Vagina (tissue), 2 donors: Measurements from ENCODE around the gene GPATCH4. TPM values are rescaled to one million over a fixed set of nuclear protein-coding genes. Genes with fewer than 3 reads are reported as not detected.

Experiments
- DNase-seq, 2 donors: peaks; one replicate each; pipeline ENCODE4 v3.0.0-alpha.2; 2017; ENCODE audit errors: extremely low spot score in 2 of 2
- H3K27ac ChIP-seq: fragments of 200-600 bp; sonication (generic); one replicate; pipeline ENCODE4 v1.5.1; 2019
- H3K27me3 ChIP-seq: fragments of 200-600 bp; sonication (generic); one replicate; pipeline ENCODE4 v1.5.1; 2019
- H3K36me3 ChIP-seq, 2 donors: fragments of 200-600 bp; sonication (generic); one replicate each; pipeline ENCODE4 v1.5.1; 2017 to 2019
- H3K4me1 ChIP-seq: fragments of 200-600 bp; sonication (generic); one replicate; pipeline ENCODE4 v1.5.1; 2019
- H3K4me3 ChIP-seq, 2 donors: fragments of 200-600 bp; sonication (generic); 1 replicate in 1 of 2; 2 replicates in 1 of 2; pipeline ENCODE4 v1.5.1; 2016 to 2019
- H3K9me3 ChIP-seq: fragments of 200-600 bp; sonication (generic); one replicate; pipeline ENCODE4 v1.5.1; 2019
- CTCF ChIP-seq, 3 experiments: fragments of 450-650 bp in 2 of 3; fragments of 200-600 bp in 1 of 3; sonication (generic) in 1 of 3; IDR thresholded peaks; one replicate each; pipeline ENCODE4 v1.5.1; 2017 to 2019; ENCODE audit warnings: antibody characterized with exemption in 3 of 3, mild to moderate bottlenecking in 2 of 3, moderate library complexity in 2 of 3
- POLR2A ChIP-seq, 2 donors: fragments of 450-650 bp; IDR thresholded peaks; one replicate each; pipeline ENCODE4 v1.6.1; 2017; ENCODE audit warnings: antibody characterized with exemption in 2 of 2, mild to moderate bottlenecking in 2 of 2, moderate library complexity in 2 of 2
- POLR2AphosphoS5 ChIP-seq, 2 donors: sonication (generic); formaldehyde crosslinking; IDR thresholded peaks; one replicate each; pipeline ENCODE4 v1.9.0; 2017; ENCODE audit warnings: antibody characterized with exemption in 2 of 2, mild to moderate bottlenecking in 2 of 2, low read depth in 1 of 2; ENCODE audit not compliant: insufficient read depth in 1 of 2
- intact Hi-C: fragments of 100-400 bp; cut with DNase I; formaldehyde crosslinking; loops from one replicate; pipeline ENCODE4 v1.15.1; 2023
- total RNA-seq: library from RNA; depleted of rRNA; stranded (reverse); fragments of >200 nt; gene quantifications from one replicate; pipeline ENCODE4 v1.2.3, GENCODE V29; 2016

GPATCH4 gene
- total RNA-seq, 1 donor from 2014 or later = 25.8 TPM

- no peaks in the 10 kb centered on the region for H3K9me3 ChIP-seq
- intact Hi-C loops = loop anchor here (5.0 kb wide), 1 partner anchor 50 kb away; the partner anchor contains the start of gene NES
- peaks cover 19% of the 10 kb centered on the region for H3K4me1 ChIP-seq
- H3K27me3 ChIP-seq = peaks cover 17% of the 10 kb centered on the region
- H3K36me3 ChIP-seq = no peaks in the 10 kb centered on the region
- H3K4me3 ChIP-seq = no peak overlapping the region
- TF ChIP-seq CTCF (IDR thresholded peaks at IDR 0.05) (peak; percentile 32 to 42 (median 38)), POLR2A (IDR thresholded peaks at IDR 0.05) (no peak)
- no peak for DNase-seq
- no peak overlapping the region for H3K27ac ChIP-seq
These were observed 26.1 kb upstream of the GPATCH4 start for GRCh38 chr1:156627313-156627880.

GRCh38 chr1:156626079-156626438 is 24.8 kb upstream of the GPATCH4 start:
- no peak overlapping the region for H3K27ac ChIP-seq
- peaks cover 17% of the 10 kb centered on the region for H3K27me3 ChIP-seq
- no peak overlapping the region for H3K4me3 ChIP-seq
- H3K4me1 ChIP-seq = peaks cover 19% of the 10 kb centered on the region
- TF ChIP-seq POLR2A (IDR thresholded peaks at IDR 0.05) (no peak), POLR2AphosphoS5 (IDR thresholded peaks at IDR 0.05; ENCODE audit: insufficient read depth in 1 of 2, low read depth in 1 of 2) (no peak)
- no peaks in the 10 kb centered on the region for H3K9me3 ChIP-seq
- H3K36me3 ChIP-seq = no peaks in the 10 kb centered on the region
- DNase-seq = no peak
- intact Hi-C loops = loop anchor here (5.0 kb wide), 1 partner anchor 51 kb away; the partner anchor contains the start of gene NES

GRCh38 chr1:156625436-156626078 is 24.3 kb upstream of the GPATCH4 start:
- H3K27ac ChIP-seq = peak overlapping the region; percentile 53

GRCh38 chr1:156624814-156625435 is 23.6 kb upstream of the GPATCH4 start:
- intact Hi-C loops = loop anchor here (5.0 kb wide), 2 partner anchors 42 to 52 kb away; partner anchors contain the start of gene NES
- Histone ChIP-seq H3K4me1 (peaks cover 19% of the 10 kb centered on the region), H3K4me3 (peak overlapping the region; percentile 40), H3K36me3 (no peaks in the 10 kb centered on the region), H3K27ac (peak overlapping the region; percentile 53), H3K9me3 (no peaks in the 10 kb centered on the region), H3K27me3 (peaks cover 17% of the 10 kb centered on the region)
- no peak for TF ChIP-seq POLR2A (IDR thresholded peaks at IDR 0.05)
- no peak for TF ChIP-seq CTCF (IDR thresholded peaks at IDR 0.05)
- no peak for TF ChIP-seq POLR2AphosphoS5 (IDR thresholded peaks at IDR 0.05; ENCODE audit: insufficient read depth in 1 of 2, low read depth in 1 of 2)
- no peak for DNase-seq

More at GRCh38 chr1:156625436-156626078, 24.3 kb upstream of the GPATCH4 start:
- DNase-seq = no peak
- intact Hi-C loops = loop anchor here (5.0 kb wide), 1 partner anchor 52 kb away; the partner anchor contains the start of gene NES
- Histone ChIP-seq H3K36me3 (no peaks in the 10 kb centered on the region), H3K9me3 (no peaks in the 10 kb centered on the region), H3K4me3 (peak overlapping the region; percentile 40), H3K4me1 (peaks cover 19% of the 10 kb centered on the region), H3K27me3 (peaks cover 17% of the 10 kb centered on the region)
- TF ChIP-seq POLR2AphosphoS5 (IDR thresholded peaks at IDR 0.05; ENCODE audit: insufficient read depth in 1 of 2, low read depth in 1 of 2) (peak in 1 of 2 donors; percentile 46), CTCF (IDR thresholded peaks at IDR 0.05) (peak; percentile 71 to 76 (median 71)), POLR2A (IDR thresholded peaks at IDR 0.05) (no peak)

GRCh38 chr1:156623946-156624813 is 22.9 kb upstream of the GPATCH4 start:
- no peak for DNase-seq
- H3K36me3 ChIP-seq = no peaks in the 10 kb centered on the region
- no peak for TF ChIP-seq POLR2AphosphoS5 (IDR thresholded peaks at IDR 0.05; ENCODE audit: insufficient read depth in 1 of 2, low read depth in 1 of 2)
- no peak for TF ChIP-seq CTCF (IDR thresholded peaks at IDR 0.05)
- TF ChIP-seq POLR2A (IDR thresholded peaks at IDR 0.05) = no peak
- H3K27ac ChIP-seq = peak overlapping the region; percentile 53
- peaks cover 19% of the 10 kb centered on the region for H3K4me1 ChIP-seq
- H3K4me3 ChIP-seq = peak overlapping the region; percentile 40
- intact Hi-C loops = loop anchor here (5.0 kb wide), 1 partner anchor 43 kb away; no protein-coding TSS in a partner anchor
- H3K27me3 ChIP-seq = peaks cover 17% of the 10 kb centered on the region
- no peaks in the 10 kb centered on the region for H3K9me3 ChIP-seq
